Type B pancreatic cell (in vitro differentiated cells): Measurements from ENCODE around the gene EXOG. TPM values are rescaled to one million over a fixed set of nuclear protein-coding genes. Genes with fewer than 3 reads are reported as not detected.

Source experiments
- DNase-seq: peaks from one replicate; pipeline ENCODE4 v3.0.0; 2021; ENCODE audit warnings: mixed read lengths; ENCODE audit not compliant: unreplicated experiment; ENCODE audit errors: extremely low spot score
- H3K27ac Mint-ChIP-seq: 2 replicates; pipeline ENCODE4 v1.8.0; 2021; ENCODE audit warnings: mild to moderate bottlenecking, mixed read lengths
- H3K27me3 Mint-ChIP-seq: 2 replicates; pipeline ENCODE4 v1.8.0; 2021; ENCODE audit warnings: mixed read lengths
- H3K36me3 Mint-ChIP-seq: 2 replicates; pipeline ENCODE4 v1.8.0; 2021; ENCODE audit warnings: mixed read lengths
- H3K4me1 Mint-ChIP-seq: one replicate; pipeline ENCODE4 v1.8.0; 2021; ENCODE audit warnings: mixed read lengths; ENCODE audit not compliant: unreplicated experiment
- H3K4me3 Mint-ChIP-seq: 2 replicates; pipeline ENCODE4 v1.8.0; 2021; ENCODE audit warnings: mild to moderate bottlenecking, mixed read lengths
- H3K9me3 Mint-ChIP-seq: 2 replicates; pipeline ENCODE4 v1.8.0; 2021; ENCODE audit warnings: mixed read lengths
- total RNA-seq: library from RNA; stranded (reverse); gene quantifications from 2 replicates; pipeline ENCODE4 v1.2.1, GENCODE V29; 2021; ENCODE audit warnings: low replicate concordance
- TF ChIP-seq, protein P1 (sequence below): fragments of 200-600 bp; sonication (generic); conservative IDR thresholded peaks from 2 replicates; pipeline ENCODE4 v1.5.0; 2021; ENCODE audit warnings: antibody characterized with exemption, mild to moderate bottlenecking

Gene EXOG
- total RNA-seq, 1 donor from 2014 or later: 16.8 TPM

DNA sequence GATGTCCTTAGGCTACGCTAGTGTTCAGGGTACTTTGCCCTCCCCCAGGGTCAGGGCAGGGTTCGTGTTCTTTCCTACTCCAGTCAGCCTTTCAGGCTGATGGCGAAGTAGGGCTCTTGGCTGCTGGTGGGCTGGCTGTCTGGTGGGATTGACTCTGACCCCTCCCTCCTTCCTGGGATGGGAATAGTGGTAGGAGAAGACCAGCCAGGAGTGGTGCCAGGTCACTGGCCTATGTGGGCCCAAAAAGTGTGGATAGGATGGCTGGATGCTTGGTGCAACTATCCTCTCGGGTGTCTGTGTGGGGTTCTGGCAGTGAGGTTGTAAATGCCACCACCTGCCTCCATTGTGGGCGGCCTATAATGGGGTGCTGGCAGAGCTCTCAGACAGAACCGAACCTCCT lies 20.4 kb upstream of the EXOG start:
- no peak overlapping the region for H3K27ac Mint-ChIP-seq
- no peaks in the 10 kb centered on the region for H3K9me3 Mint-ChIP-seq
- TF ChIP-seq, protein P1, sequence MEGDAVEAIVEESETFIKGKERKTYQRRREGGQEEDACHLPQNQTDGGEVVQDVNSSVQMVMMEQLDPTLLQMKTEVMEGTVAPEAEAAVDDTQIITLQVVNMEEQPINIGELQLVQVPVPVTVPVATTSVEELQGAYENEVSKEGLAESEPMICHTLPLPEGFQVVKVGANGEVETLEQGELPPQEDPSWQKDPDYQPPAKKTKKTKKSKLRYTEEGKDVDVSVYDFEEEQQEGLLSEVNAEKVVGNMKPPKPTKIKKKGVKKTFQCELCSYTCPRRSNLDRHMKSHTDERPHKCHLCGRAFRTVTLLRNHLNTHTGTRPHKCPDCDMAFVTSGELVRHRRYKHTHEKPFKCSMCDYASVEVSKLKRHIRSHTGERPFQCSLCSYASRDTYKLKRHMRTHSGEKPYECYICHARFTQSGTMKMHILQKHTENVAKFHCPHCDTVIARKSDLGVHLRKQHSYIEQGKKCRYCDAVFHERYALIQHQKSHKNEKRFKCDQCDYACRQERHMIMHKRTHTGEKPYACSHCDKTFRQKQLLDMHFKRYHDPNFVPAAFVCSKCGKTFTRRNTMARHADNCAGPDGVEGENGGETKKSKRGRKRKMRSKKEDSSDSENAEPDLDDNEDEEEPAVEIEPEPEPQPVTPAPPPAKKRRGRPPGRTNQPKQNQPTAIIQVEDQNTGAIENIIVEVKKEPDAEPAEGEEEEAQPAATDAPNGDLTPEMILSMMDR: no peak
- DNase-seq: no peak
- peaks cover 21% of the 10 kb centered on the region for H3K4me1 Mint-ChIP-seq
- H3K4me3 Mint-ChIP-seq: no peak overlapping the region
- no peaks in the 10 kb centered on the region for H3K27me3 Mint-ChIP-seq
- peaks cover 10% of the 10 kb centered on the region for H3K36me3 Mint-ChIP-seq

DNA sequence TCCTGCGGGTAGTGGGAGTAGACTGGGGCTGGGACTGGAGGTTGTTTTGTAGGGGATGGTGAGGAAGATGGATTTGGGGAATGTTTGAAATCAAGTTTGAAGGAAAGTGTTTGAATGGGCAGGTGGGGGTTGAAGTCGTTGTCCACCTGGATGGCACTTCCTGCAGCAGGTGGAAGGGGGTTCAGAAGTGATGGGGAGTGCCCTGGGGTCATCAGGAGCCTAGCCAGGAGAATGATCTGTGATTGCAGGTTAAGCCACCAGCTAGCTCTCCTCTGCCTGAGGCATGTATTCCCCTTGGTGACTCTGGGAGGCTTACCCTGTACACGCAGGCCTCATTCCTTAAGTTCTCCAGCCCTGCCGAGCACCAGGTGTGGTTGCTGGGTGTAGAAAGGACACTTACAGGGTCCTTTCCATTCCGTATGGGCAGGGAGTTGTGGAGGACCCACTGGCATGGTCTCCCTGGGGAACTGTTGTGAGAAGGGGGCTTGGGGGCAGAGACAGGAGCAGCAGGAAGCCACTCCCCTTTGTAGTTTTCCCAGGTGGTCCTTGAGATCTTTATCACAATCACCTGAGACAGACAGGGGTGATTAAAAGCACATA lies 19.9 kb upstream of the EXOG start:
- no peak overlapping the region for H3K27ac Mint-ChIP-seq
- no peak overlapping the region for H3K4me3 Mint-ChIP-seq
- peaks cover 10% of the 10 kb centered on the region for H3K36me3 Mint-ChIP-seq
- H3K4me1 Mint-ChIP-seq: peaks cover 21% of the 10 kb centered on the region
- H3K9me3 Mint-ChIP-seq: no peaks in the 10 kb centered on the region
- no peak for DNase-seq
- H3K27me3 Mint-ChIP-seq: no peaks in the 10 kb centered on the region
- TF ChIP-seq, protein P1: no peak

DNA sequence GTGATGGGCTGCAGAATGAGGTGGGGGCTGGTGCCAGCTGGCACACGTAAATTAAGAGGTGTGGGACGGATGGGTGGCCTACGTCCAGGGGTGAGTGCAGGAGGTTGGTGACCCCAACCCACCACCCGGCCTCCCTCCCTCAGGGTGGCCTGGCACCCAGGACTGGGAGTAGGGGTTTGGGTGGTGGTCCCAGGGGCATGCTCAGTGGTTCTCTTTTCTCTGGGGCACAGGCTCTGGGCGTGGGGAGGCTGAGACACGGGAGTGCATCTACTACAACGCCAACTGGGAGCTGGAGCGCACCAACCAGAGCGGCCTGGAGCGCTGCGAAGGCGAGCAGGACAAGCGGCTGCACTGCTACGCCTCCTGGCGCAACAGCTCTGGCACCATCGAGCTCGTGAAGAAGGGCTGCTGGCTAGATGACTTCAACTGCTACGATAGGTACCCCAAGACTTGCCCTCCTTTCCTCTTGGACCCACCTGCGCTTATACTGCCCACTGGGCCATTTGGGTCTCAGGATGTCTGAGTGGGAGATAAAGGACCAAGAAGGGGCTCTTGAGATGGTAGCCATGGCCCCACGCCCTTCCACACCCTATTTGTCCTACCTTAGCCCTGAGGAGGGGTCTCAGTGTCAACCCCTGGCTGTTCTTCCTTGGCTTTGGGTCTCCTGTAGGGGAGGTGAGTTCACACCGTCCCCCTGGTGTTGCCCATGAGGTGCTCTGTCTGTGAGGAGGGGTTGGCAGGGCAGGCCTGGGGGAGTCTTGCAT lies 18.9 kb upstream of the EXOG start:
- DNase-seq: no peak
- peaks cover 13% of the 10 kb centered on the region for H3K36me3 Mint-ChIP-seq
- H3K27me3 Mint-ChIP-seq: no peaks in the 10 kb centered on the region
- H3K4me3 Mint-ChIP-seq: no peak overlapping the region
- H3K9me3 Mint-ChIP-seq: no peaks in the 10 kb centered on the region
- H3K4me1 Mint-ChIP-seq: peaks cover 21% of the 10 kb centered on the region
- TF ChIP-seq, protein P1: no peak
- H3K27ac Mint-ChIP-seq: no peak overlapping the region

DNA sequence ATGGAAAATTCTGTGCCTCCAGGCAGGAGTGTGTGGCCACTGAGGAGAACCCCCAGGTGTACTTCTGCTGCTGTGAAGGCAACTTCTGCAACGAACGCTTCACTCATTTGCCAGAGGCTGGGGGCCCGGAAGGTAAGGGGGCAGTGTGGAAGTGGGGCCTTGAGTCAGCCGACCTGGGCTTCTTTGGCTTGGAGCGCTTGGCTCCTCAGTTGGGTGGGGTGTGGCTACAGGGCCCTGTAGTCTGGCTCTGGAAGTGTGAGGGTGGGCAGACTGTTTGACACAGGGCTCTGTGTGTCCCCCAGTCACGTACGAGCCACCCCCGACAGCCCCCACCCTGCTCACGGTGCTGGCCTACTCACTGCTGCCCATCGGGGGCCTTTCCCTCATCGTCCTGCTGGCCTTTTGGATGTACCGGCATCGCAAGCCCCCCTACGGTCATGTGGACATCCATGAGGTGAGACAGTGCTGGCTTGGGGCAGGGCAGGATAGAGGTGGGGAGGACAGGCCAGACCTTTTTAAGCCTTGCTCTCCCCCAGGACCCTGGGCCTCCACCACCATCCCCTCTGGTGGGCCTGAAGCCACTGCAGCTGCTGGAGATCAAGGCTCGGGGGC lies 18.2 kb upstream of the EXOG start:
- Mint-ChIP-seq H3K4me1 (peaks cover 14% of the 10 kb centered on the region), H3K4me3 (no peak overlapping the region), H3K27me3 (no peaks in the 10 kb centered on the region), H3K36me3 (peaks cover 14% of the 10 kb centered on the region), H3K27ac (no peak overlapping the region), H3K9me3 (no peaks in the 10 kb centered on the region)
- DNase-seq: no peak
- TF ChIP-seq, protein P1: no peak

DNA sequence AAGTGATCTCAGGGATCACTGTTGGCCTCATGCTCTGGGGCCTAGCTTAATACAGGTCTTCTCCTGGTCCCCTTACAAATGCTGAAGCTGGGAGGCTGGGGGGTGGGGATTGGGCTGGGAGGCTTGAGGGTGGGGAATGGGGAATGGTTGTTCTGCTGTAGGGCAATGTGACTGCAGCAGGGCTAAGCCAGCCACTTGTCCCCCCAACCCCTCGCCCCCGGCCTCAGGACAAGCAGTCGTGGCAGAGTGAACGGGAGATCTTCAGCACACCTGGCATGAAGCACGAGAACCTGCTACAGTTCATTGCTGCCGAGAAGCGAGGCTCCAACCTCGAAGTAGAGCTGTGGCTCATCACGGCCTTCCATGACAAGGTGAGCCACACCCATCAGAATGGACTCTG lies 17.2 kb upstream of the EXOG start:
- TF ChIP-seq, protein P1: no peak
- DNase-seq: no peak
- Mint-ChIP-seq H3K4me3 (no peak overlapping the region), H3K9me3 (no peaks in the 10 kb centered on the region), H3K4me1 (peaks cover 6% of the 10 kb centered on the region), H3K27ac (no peak overlapping the region), H3K27me3 (no peaks in the 10 kb centered on the region), H3K36me3 (peaks cover 17% of the 10 kb centered on the region)
